Neural crest cell (in vitro differentiated cells): ENCODE results near the gene DCC. TPM values are rescaled to one million over a fixed set of nuclear protein-coding genes. Genes with fewer than 3 reads are reported as not detected.

Source experiments
- DNase-seq: peaks from one replicate; pipeline ENCODE4 v3.0.0; 2021; ENCODE audit warnings: low read depth, mixed read lengths, low spot score
- H3K27ac Mint-ChIP-seq: one replicate; pipeline ENCODE4 v1.8.0; 2021; ENCODE audit warnings: mild to moderate bottlenecking, mixed read lengths; ENCODE audit not compliant: unreplicated experiment
- H3K27me3 Mint-ChIP-seq: 2 replicates; pipeline ENCODE4 v1.8.0; 2021; ENCODE audit warnings: low read depth, mild to moderate bottlenecking, mixed read lengths
- H3K36me3 Mint-ChIP-seq: 2 replicates; pipeline ENCODE4 v1.8.0; 2021; ENCODE audit warnings: low read depth, mild to moderate bottlenecking, mixed read lengths
- H3K4me1 Mint-ChIP-seq: 2 replicates; pipeline ENCODE4 v1.8.0; 2021; ENCODE audit warnings: mixed read lengths
- H3K4me3 Mint-ChIP-seq: one replicate; pipeline ENCODE4 v1.8.0; 2021; ENCODE audit warnings: mild to moderate bottlenecking, mixed read lengths
- H3K9me3 Mint-ChIP-seq: 2 replicates; pipeline ENCODE4 v1.8.0; 2021; ENCODE audit warnings: mixed read lengths
- total RNA-seq: library from RNA; stranded (reverse); gene quantifications from 2 replicates; pipeline ENCODE4 v1.2.1, GENCODE V29; 2021
- TF ChIP-seq, protein P1 (sequence below): fragments of 200-600 bp; sonication (generic); conservative IDR thresholded peaks from 2 replicates; pipeline ENCODE4 v1.5.0; 2021; ENCODE audit warnings: antibody characterized with exemption, mild to moderate bottlenecking

Gene DCC
- total RNA-seq, 1 donor from 2014 or later = 10.1 TPM

DNA sequence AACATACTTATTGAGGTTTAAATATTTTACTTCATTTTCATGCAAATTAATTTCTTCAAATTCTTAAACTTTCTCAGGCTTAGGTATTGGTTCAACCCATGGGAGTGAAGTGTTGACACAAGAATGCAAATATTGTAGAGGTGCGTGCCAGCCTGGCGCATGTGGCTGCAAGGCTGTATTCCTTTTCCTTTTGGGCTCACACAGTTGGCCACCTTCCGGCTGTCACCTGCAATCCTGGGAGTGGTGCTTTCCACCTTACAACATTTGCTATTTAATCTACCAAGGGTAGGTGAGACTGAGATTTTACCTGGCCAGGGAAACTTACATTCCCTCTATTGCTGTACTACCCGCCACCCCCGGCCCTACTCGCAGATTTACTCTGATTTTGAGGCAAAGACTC is 141.1 kb downstream of the DCC start:
- Mint-ChIP-seq H3K9me3 (no peaks in the 10 kb centered on the region), H3K27ac (no peak overlapping the region), H3K4me3 (no peak overlapping the region), H3K4me1 (no peaks in the 10 kb centered on the region), H3K27me3 (no peaks in the 10 kb centered on the region), H3K36me3 (no peaks in the 10 kb centered on the region)
- TF ChIP-seq, protein P1, sequence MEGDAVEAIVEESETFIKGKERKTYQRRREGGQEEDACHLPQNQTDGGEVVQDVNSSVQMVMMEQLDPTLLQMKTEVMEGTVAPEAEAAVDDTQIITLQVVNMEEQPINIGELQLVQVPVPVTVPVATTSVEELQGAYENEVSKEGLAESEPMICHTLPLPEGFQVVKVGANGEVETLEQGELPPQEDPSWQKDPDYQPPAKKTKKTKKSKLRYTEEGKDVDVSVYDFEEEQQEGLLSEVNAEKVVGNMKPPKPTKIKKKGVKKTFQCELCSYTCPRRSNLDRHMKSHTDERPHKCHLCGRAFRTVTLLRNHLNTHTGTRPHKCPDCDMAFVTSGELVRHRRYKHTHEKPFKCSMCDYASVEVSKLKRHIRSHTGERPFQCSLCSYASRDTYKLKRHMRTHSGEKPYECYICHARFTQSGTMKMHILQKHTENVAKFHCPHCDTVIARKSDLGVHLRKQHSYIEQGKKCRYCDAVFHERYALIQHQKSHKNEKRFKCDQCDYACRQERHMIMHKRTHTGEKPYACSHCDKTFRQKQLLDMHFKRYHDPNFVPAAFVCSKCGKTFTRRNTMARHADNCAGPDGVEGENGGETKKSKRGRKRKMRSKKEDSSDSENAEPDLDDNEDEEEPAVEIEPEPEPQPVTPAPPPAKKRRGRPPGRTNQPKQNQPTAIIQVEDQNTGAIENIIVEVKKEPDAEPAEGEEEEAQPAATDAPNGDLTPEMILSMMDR = no peak
- no peak for DNase-seq

DNA sequence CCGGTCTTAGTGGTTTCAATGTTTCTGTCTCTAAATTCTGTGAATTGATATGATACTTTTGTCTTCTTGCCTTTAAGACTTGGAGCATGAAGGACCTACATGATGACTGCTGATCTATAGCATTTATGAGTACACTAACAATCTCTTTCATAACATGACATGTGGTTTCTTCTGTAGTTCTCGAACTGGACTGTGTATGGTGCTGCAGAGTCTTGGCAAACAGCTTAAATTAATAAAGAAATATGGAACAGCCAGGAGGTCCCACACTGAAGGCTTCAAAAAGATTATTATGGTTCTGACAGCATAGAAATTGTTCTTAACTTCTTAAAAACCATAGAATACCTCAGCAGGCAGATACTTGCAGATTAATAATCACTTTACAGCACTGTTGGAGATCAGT is 145.0 kb downstream of the DCC start:
- H3K27me3 Mint-ChIP-seq = peaks cover 9% of the 10 kb centered on the region
- DNase-seq = no peak
- no peaks in the 10 kb centered on the region for H3K36me3 Mint-ChIP-seq
- H3K27ac Mint-ChIP-seq = no peak overlapping the region
- H3K4me1 Mint-ChIP-seq = no peaks in the 10 kb centered on the region
- H3K4me3 Mint-ChIP-seq = no peak overlapping the region
- TF ChIP-seq, protein P1 = no peak
- H3K9me3 Mint-ChIP-seq = no peaks in the 10 kb centered on the region

DNA sequence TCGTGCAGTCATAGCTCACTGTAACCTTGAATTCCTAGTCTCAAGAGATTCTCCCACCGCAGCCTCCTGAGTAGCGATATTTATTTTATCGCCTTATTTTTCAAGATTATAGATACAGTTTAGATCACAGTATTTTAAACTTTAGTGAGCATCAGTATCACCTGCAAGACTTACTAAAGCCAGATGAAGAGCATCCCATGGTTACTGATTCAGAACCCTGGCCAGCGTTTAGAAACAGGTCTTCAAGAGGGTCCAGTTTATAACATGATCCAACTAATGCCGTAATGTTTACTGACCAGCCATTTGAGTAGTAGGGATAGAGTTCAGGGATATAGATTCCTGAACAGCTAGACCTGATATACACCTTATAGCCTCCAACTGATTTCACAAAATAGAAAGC is 146.1 kb downstream of the DCC start:
- TF ChIP-seq, protein P1 = no peak
- H3K36me3 Mint-ChIP-seq = no peaks in the 10 kb centered on the region
- no peak overlapping the region for H3K4me3 Mint-ChIP-seq
- no peak overlapping the region for H3K27ac Mint-ChIP-seq
- no peaks in the 10 kb centered on the region for H3K9me3 Mint-ChIP-seq
- peaks cover 9% of the 10 kb centered on the region for H3K27me3 Mint-ChIP-seq
- H3K4me1 Mint-ChIP-seq = no peaks in the 10 kb centered on the region
- DNase-seq = no peak

DNA sequence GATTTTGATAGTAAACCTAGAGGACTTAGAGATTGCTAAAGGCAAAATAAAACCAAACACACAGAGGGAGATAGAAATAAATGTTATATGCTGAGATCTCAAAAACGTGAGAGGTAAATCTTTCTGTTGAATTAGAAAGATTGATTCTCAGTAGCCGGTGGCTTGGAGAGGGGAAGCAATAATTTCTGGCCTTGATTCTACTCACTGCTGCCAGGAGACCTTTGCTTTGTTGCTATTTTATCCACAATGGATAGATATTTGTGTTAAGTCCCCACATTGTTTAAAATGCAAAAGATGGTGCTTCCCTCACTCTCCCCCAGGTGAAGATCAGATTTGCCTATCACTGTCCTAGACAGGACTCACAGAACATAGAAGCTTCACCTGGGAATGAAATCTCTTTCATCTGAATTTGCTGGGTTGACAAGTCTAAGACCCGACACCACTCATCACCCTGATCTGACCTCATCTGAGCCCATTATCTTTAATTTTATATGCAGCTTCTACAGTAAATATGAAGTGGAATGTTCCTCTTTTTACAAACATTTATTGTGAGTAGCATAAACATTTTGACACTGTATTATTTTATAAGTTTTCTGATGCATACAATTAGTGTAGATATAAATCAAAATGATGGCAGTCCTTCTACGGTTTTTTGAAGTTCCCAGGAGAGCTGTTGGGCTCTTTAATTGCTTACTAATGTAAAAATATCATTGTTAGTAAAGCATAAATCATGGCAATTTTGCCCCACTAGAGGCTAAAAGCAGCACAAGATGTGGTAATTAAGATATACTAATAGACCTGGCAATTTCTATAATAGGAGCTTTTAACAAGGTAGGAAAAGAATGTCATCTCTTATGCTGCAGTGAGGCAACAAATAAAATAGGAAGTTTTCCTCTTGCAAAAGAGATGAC is 149.7 kb downstream of the DCC start:
- Mint-ChIP-seq H3K27ac (no peak overlapping the region), H3K36me3 (peaks cover 3% of the 10 kb centered on the region), H3K4me3 (no peak overlapping the region), H3K4me1 (no peaks in the 10 kb centered on the region), H3K27me3 (peaks cover 9% of the 10 kb centered on the region), H3K9me3 (peaks cover 5% of the 10 kb centered on the region)
- DNase-seq = no peak
- TF ChIP-seq, protein P1 = no peak

DNA sequence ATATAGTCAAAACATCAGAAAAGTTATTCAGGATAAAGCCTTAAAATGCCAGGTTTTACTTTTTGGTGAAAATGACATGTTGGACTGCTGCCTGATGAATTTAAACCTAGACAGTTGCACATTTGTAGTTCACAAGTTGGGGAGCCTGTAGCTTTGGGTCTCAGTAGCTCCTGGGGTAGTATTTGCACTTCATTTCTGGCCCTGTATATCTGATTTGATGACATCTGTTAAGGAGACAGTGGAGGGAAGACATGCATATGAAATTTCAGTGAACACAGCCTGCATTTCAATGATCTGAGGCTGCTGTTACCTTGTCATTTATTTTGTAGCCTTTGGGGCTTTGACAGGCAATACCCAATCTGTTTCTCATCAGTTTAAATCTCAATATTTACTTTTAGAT is 156.4 kb downstream of the DCC start:
- TF ChIP-seq, protein P1 = no peak
- H3K4me3 Mint-ChIP-seq = no peak overlapping the region

More for the DNA sequence above, 156.4 kb downstream of the DCC start:
- peaks cover 3% of the 10 kb centered on the region for H3K36me3 Mint-ChIP-seq
- no peak for DNase-seq
- peaks cover 13% of the 10 kb centered on the region for H3K4me1 Mint-ChIP-seq
- peaks cover 9% of the 10 kb centered on the region for H3K9me3 Mint-ChIP-seq
- H3K27me3 Mint-ChIP-seq = no peaks in the 10 kb centered on the region
- H3K27ac Mint-ChIP-seq = no peak overlapping the region
